K562 (cell line): ENCODE results near the gene RPL22. TPM values are rescaled to one million over a fixed set of nuclear protein-coding genes. Genes with fewer than 3 reads are reported as not detected.

Experiments
- ATAC-seq: fragments of 200-7000 bp; cut with Tn5 transposase; 3 replicates; pipeline ENCODE4 v1.9.1; 2020; ENCODE audit warnings: moderate library complexity
- BruUV-seq: library from RNA; stranded (reverse); fragments of 400-500 nt; replicated peaks from 2 replicates; lab custom pipeline; 2021; lab: Mats Ljungman, UMichigan
- CTCF ChIA-PET: fragments of 300-600 bp; formaldehyde crosslinking; extraction: SDS; loops from one replicate; lab custom pipeline; 2021; ENCODE audit warnings: low intra/inter-chr PET ratio; lab: Yijun Ruan, JAX
- POLR2A ChIA-PET: fragments of 300-600, 350-650 bp; sonication (Branson Sonifier 250); formaldehyde crosslinking; extraction: SDS; loops from one replicate; lab custom pipeline; 2021; ENCODE audit warnings: antibody characterized with exemption, inconsistent platforms; lab: Yijun Ruan, JAX
- DNase-seq, 4 experiments: peaks; one replicate each; pipeline versions ENCODE4 v3.0.0 to v3.0.0-alpha.2; 2011 to 2018; ENCODE audit warnings: low spot score in 3 of 4, mixed read lengths in 3 of 4; ENCODE audit errors: extremely low read depth in 1 of 4
- FAIRE-seq: peaks from 2 replicates; lab custom pipeline; 2011; peaks lifted over from hg19 to GRCh38; lab: Jason Lieb, UNC
- H2AFZ ChIP-seq: 2 replicates; pipeline ENCODE4 v1.6.0; 2011; ENCODE audit warnings: low read depth, low read length, control low read depth, inconsistent platforms
- H3K27ac ChIP-seq: fragments of 200-600 bp; 3 replicates; pipeline ENCODE4 v1.8.0; 2011; ENCODE audit warnings: low read depth, mild to moderate bottlenecking, control low read depth, inconsistent platforms, low read length, moderate library complexity, mixed read lengths; ENCODE audit errors: extremely low read depth
- H3K27me3 ChIP-seq, 2 experiments: fragments of 300-600 bp in 1 of 2; 2 replicates in 1 of 2; 3 replicates in 1 of 2; pipeline versions ENCODE4 v1.6.0 to v1.8.0; 2011; ENCODE audit warnings: inconsistent platforms in 2 of 2, low read length in 2 of 2, mild to moderate bottlenecking in 1 of 2, mixed read lengths in 1 of 2, moderate library complexity in 1 of 2; ENCODE audit not compliant: control insufficient read depth in 2 of 2, insufficient read depth in 2 of 2
- H3K36me3 ChIP-seq: fragments of 300-600 bp; 3 replicates; pipeline ENCODE4 v1.8.0; 2011; ENCODE audit warnings: mild to moderate bottlenecking, low read length, inconsistent platforms; ENCODE audit not compliant: control insufficient read depth, insufficient read depth
- H3K4me1 ChIP-seq, 2 experiments: fragments of 200-600 bp in 1 of 2; replicated peaks in 1 of 2; 2 replicates in 1 of 2; 3 replicates in 1 of 2; pipeline versions ENCODE4 v1.5.1 to v1.8.0; 2011; ENCODE audit warnings: inconsistent platforms in 2 of 2, low read length in 2 of 2, mild to moderate bottlenecking in 1 of 2, mixed read lengths in 1 of 2, moderate library complexity in 1 of 2; ENCODE audit not compliant: control insufficient read depth in 2 of 2, insufficient read depth in 2 of 2
- H3K4me2 ChIP-seq: 2 replicates; pipeline ENCODE4 v1.6.1; 2011; ENCODE audit warnings: low read length, control low read depth, inconsistent platforms, mixed read lengths; ENCODE audit not compliant: insufficient read depth
- H3K4me3 ChIP-seq: fragments of 200-600 bp; sonication (generic), shearing (Covaris generic); 2 replicates; pipeline ENCODE4 v1.5.1; 2016; ENCODE audit warnings: control low read depth, inconsistent platforms
- H3K79me2 ChIP-seq: fragments of 200-600 bp; 3 replicates; pipeline ENCODE4 v1.8.0; 2011; ENCODE audit warnings: low read length, inconsistent platforms; ENCODE audit not compliant: control insufficient read depth, insufficient read depth
- H3K9ac ChIP-seq, 2 experiments: 2 replicates each; pipeline versions ENCODE4 v1.6.0 to v1.6.1; 2011; ENCODE audit warnings: low read depth in 2 of 2, low read length in 2 of 2, control low read depth in 1 of 2, inconsistent platforms in 1 of 2, mild to moderate bottlenecking in 1 of 2, mixed read lengths in 1 of 2; ENCODE audit not compliant: insufficient read depth in 1 of 2
- H3K9me1 ChIP-seq: one replicate; pipeline ENCODE4 v1.6.0; 2011; ENCODE audit warnings: inconsistent platforms, mild to moderate bottlenecking, low read length, moderate library complexity; ENCODE audit not compliant: control insufficient read depth, insufficient read depth
- H3K9me3 ChIP-seq: replicated peaks from 2 replicates; pipeline ENCODE4 v1.5.1; 2011; ENCODE audit warnings: low read depth, low read length, inconsistent platforms; ENCODE audit not compliant: control insufficient read depth, insufficient read depth
- H4K20me1 ChIP-seq: replicated peaks from 2 replicates; pipeline ENCODE4 v1.6.1; 2011; ENCODE audit warnings: low read length, inconsistent platforms, mixed read lengths; ENCODE audit not compliant: control insufficient read depth, insufficient read depth
- ZNF121 ChIP-seq: sonication (generic); formaldehyde crosslinking; conservative IDR thresholded peaks from 2 replicates; pipeline ENCODE4 v1.8.0; 2022; ENCODE audit warnings: missing genetic modification reagents
- WGBS: fragments of 100-300 bp; shearing (Covaris generic); methylation state at CpG from one replicate; pipeline ENCODE4 v1.1.6; 2016; ENCODE audit warnings: low coverage, mixed read lengths; ENCODE audit not compliant: insufficient coverage; ENCODE audit errors: missing lambda C conversion rate; 5-methylcytosine and 5-hydroxymethylcytosine counted together
- in situ Hi-C: fragments of 300-500 bp; cut with MboI; formaldehyde crosslinking; loops from 4 replicates; pipeline ENCODE4 v1.15.0; 2018; ENCODE audit warnings: inconsistent platforms, mixed read lengths
- intact Hi-C: fragments of 100-400 bp; cut with micrococcal nuclease; formaldehyde crosslinking; loops from 2 replicates; pipeline ENCODE4 v1.14.2; 2022
- polyA plus RNA-seq, 8 experiments: library from polyadenylated mRNA; depleted of rRNA in 4 of 8; stranded (reverse) in 5 of 8; unstranded in 3 of 8; fragments of >200 nt; fragmentation: Nextera tagmentation in 2 of 8; fragmentation: Illumina TruSeq in 1 of 8; extraction: Ambion mirVana in 2 of 8; extraction: Trizol in 1 of 8; gene quantifications; 2 replicates each; pipeline versions ENCODE4 v1.2.1 to v1.2.3, GENCODE V29; 2011 to 2014; ENCODE audit warnings: inconsistent platforms in 1 of 8, missing spikeins in 1 of 8
- total RNA-seq, 7 experiments: library from RNA; depleted of rRNA in 6 of 7; stranded (reverse); fragments of >200 nt in 6 of 7; fragmentation: Illumina TruSeq in 2 of 7; extraction: Trizol in 2 of 7; gene quantifications; 2 replicates each; pipeline versions ENCODE4 v1.2.1 to v1.2.3, GENCODE V29; 2011 to 2021; ENCODE audit warnings: low replicate concordance in 1 of 7
- TF ChIP-seq, protein P1 (sequence below): fragments of 450-650 bp; formaldehyde crosslinking; IDR thresholded peaks from 2 replicates; pipeline ENCODE4 v1.4.0; 2020; ENCODE audit warnings: mild to moderate bottlenecking, moderate library complexity
- TF ChIP-seq, protein P2 (sequence below): fragments of 200-400 bp; formaldehyde crosslinking; IDR thresholded peaks from 2 replicates; pipeline ENCODE4 v1.6.1; 2017; ENCODE audit warnings: mild to moderate bottlenecking, low read depth, low read length, moderate library complexity

Gene RPL22
- total and polyA plus RNA-seq, 9 of the 15 experiments (the other 6 are each of a cell fraction or from before 2014, with no cell fraction given), result 467 to 1,165 (median 607) TPM

DNA sequence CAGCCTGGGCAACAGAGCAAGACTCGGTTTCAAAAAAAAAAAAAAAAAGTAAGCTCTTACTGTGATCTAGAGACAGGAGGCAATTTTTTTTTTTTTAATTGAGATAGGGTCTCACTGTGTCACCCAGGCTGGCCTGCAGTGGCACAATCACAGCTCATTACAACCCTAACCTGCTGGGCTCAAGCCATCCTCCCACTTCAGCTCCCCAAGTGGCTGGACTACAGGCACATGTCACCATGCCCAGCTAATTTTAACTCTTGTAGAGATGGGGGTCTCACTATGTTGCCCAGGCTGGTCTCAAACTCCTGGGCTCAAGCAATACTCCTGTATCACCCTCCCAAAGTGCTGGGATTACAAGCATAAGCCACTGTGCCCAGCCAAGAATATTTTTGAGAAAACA is 7.4 kb downstream of the RPL22 start:
- H3K9me3 ChIP-seq, result no peaks in the 10 kb centered on the region
- peak; percentile 67 for TF ChIP-seq ZNF121
- TF ChIP-seq, protein P1, sequence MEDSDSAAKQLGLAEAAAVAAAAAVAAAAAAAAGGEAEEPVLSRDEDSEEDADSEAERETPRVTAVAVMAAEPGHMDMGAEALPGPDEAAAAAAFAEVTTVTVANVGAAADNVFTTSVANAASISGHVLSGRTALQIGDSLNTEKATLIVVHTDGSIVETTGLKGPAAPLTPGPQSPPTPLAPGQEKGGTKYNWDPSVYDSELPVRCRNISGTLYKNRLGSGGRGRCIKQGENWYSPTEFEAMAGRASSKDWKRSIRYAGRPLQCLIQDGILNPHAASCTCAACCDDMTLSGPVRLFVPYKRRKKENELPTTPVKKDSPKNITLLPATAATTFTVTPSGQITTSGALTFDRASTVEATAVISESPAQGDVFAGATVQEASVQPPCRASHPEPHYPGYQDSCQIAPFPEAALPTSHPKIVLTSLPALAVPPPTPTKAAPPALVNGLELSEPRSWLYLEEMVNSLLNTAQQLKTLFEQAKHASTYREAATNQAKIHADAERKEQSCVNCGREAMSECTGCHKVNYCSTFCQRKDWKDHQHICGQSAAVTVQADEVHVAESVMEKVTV (CRISPR knock-in tag), result no peak
- TF ChIP-seq, protein P2, sequence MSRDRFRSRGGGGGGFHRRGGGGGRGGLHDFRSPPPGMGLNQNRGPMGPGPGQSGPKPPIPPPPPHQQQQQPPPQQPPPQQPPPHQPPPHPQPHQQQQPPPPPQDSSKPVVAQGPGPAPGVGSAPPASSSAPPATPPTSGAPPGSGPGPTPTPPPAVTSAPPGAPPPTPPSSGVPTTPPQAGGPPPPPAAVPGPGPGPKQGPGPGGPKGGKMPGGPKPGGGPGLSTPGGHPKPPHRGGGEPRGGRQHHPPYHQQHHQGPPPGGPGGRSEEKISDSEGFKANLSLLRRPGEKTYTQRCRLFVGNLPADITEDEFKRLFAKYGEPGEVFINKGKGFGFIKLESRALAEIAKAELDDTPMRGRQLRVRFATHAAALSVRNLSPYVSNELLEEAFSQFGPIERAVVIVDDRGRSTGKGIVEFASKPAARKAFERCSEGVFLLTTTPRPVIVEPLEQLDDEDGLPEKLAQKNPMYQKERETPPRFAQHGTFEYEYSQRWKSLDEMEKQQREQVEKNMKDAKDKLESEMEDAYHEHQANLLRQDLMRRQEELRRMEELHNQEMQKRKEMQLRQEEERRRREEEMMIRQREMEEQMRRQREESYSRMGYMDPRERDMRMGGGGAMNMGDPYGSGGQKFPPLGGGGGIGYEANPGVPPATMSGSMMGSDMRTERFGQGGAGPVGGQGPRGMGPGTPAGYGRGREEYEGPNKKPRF, result no peak
- TF ChIP-seq, all 486 proteins: peak for 1
- Histone ChIP-seq H4K20me1 (peaks cover 21% of the 10 kb centered on the region), H3K4me2 (no peak overlapping the region), H3K27ac (no peak overlapping the region), H3K27me3 (no peaks in the 10 kb centered on the region), H3K4me3 (no peak overlapping the region), H3K79me2 (peaks cover 89% of the 10 kb centered on the region), H3K36me3 (peaks cover 96% of the 10 kb centered on the region), H2AFZ (no peak overlapping the region), H3K9ac (no peak overlapping the region), H3K4me1 (peaks cover 0 to 3% of the 10 kb centered on the region in 2 experiments; a peak in 1 of 5 replicates), H3K9me1 (no peaks in the 10 kb centered on the region)
- no peak for DNase-seq
- no TSS peak for BruUV-seq
- no CpG with 5 or more reads among the region's 1 CpG for whole genome bisulfite sequencing
- CTCF ChIA-PET, result no interaction called here
- in situ Hi-C loops (no loop called here), intact Hi-C loops (no loop called here)
- ATAC-seq, result no peak
- POLR2A ChIA-PET, result interaction anchor here (0.6 to 3.4 kb wide), 4 partner anchors 9 to 167 kb away, joined by 3 to 16 read pairs (median 4); no protein-coding TSS in a partner anchor
- FAIRE-seq, result no peak
